Glutamatergic neuron (in vitro differentiated cells): ENCODE measurements around the gene GPR158. TPM values are rescaled to one million over a fixed set of nuclear protein-coding genes. Genes with fewer than 3 reads are reported as not detected.

ENCODE experiments used
- DNase-seq: peaks from one replicate; pipeline ENCODE4 v3.0.0; 2022
- H3K27ac Mint-ChIP-seq: one replicate; pipeline ENCODE4 v1.8.0; 2020; ENCODE audit warnings: mild to moderate bottlenecking, mixed read lengths, inconsistent platforms; ENCODE audit not compliant: unreplicated experiment
- H3K27me3 Mint-ChIP-seq: one replicate; pipeline ENCODE4 v1.8.0; 2020; ENCODE audit warnings: mild to moderate bottlenecking, moderate library complexity, mixed read lengths, inconsistent platforms; ENCODE audit not compliant: unreplicated experiment
- H3K36me3 Mint-ChIP-seq: one replicate; pipeline ENCODE4 v1.8.0; 2020; ENCODE audit warnings: mild to moderate bottlenecking, mixed read lengths, inconsistent platforms; ENCODE audit not compliant: unreplicated experiment
- H3K4me1 Mint-ChIP-seq: one replicate; pipeline ENCODE4 v1.8.0; 2020; ENCODE audit warnings: mild to moderate bottlenecking, low read depth, mixed read lengths, inconsistent platforms; ENCODE audit not compliant: unreplicated experiment
- H3K4me3 Mint-ChIP-seq: one replicate; pipeline ENCODE4 v1.8.0; 2020; ENCODE audit warnings: mild to moderate bottlenecking, mixed read lengths, inconsistent platforms; ENCODE audit not compliant: unreplicated experiment
- H3K9me3 Mint-ChIP-seq: one replicate; pipeline ENCODE4 v1.8.0; 2020; ENCODE audit warnings: mild to moderate bottlenecking, moderate library complexity, mixed read lengths, inconsistent platforms; ENCODE audit not compliant: unreplicated experiment
- CTCF ChIP-seq: fragments of 200-600 bp; sonication (generic); IDR thresholded peaks from one replicate; pipeline ENCODE4 v1.5.0; 2021; ENCODE audit not compliant: partially characterized antibody, unreplicated experiment
- total RNA-seq: library from RNA; stranded (reverse); fragmentation: NEBNext Ultra II Directional; extraction: Animal tissue kit (Norgen Biotek cat#: 25700); gene quantifications from one replicate; pipeline ENCODE4 v1.2.1, GENCODE V29; 2021; ENCODE audit not compliant: unreplicated experiment

The GPR158 gene
- total RNA-seq, 1 donor from 2014 or later, result 2.6 TPM

GRCh38 chr10:25334445-25334844 lies 159.6 kb downstream of the GPR158 start:
- no peaks in the 10 kb centered on the region for H3K27me3 Mint-ChIP-seq
- H3K27ac Mint-ChIP-seq, result no peak overlapping the region
- H3K36me3 Mint-ChIP-seq, result no peaks in the 10 kb centered on the region
- H3K4me3 Mint-ChIP-seq, result no peak overlapping the region
- no peak for TF ChIP-seq CTCF
- no peaks in the 10 kb centered on the region for H3K4me1 Mint-ChIP-seq
- H3K9me3 Mint-ChIP-seq, result no peaks in the 10 kb centered on the region
- DNase-seq, result no peak

- TF ChIP-seq CTCF, result no peak
- H3K9me3 Mint-ChIP-seq, result no peaks in the 10 kb centered on the region
- H3K4me1 Mint-ChIP-seq, result no peaks in the 10 kb centered on the region
- no peaks in the 10 kb centered on the region for H3K36me3 Mint-ChIP-seq
- no peak overlapping the region for H3K27ac Mint-ChIP-seq
- DNase-seq, result no peak
- H3K27me3 Mint-ChIP-seq, result no peaks in the 10 kb centered on the region
- H3K4me3 Mint-ChIP-seq, result no peak overlapping the region
These were observed 161.5 kb downstream of the GPR158 start for GRCh38 chr10:25336330-25336729.

- no peaks in the 10 kb centered on the region for H3K36me3 Mint-ChIP-seq
- no peak for TF ChIP-seq CTCF
- H3K27ac Mint-ChIP-seq, result no peak overlapping the region
- H3K27me3 Mint-ChIP-seq, result no peaks in the 10 kb centered on the region
- H3K4me1 Mint-ChIP-seq, result no peaks in the 10 kb centered on the region
- DNase-seq, result no peak
- no peak overlapping the region for H3K4me3 Mint-ChIP-seq
- H3K9me3 Mint-ChIP-seq, result no peaks in the 10 kb centered on the region
These were observed 163.5 kb downstream of the GPR158 start for GRCh38 chr10:25338271-25338670.

- no peaks in the 10 kb centered on the region for H3K4me1 Mint-ChIP-seq
- H3K9me3 Mint-ChIP-seq, result no peaks in the 10 kb centered on the region
- no peaks in the 10 kb centered on the region for H3K36me3 Mint-ChIP-seq
- no peak overlapping the region for H3K27ac Mint-ChIP-seq
- no peak for TF ChIP-seq CTCF
- no peak for DNase-seq
- no peaks in the 10 kb centered on the region for H3K27me3 Mint-ChIP-seq
- H3K4me3 Mint-ChIP-seq, result no peak overlapping the region
These were observed 165.2 kb downstream of the GPR158 start for GRCh38 chr10:25339966-25340365.

- no peak overlapping the region for H3K27ac Mint-ChIP-seq
- H3K4me1 Mint-ChIP-seq, result no peaks in the 10 kb centered on the region
- peaks cover 2% of the 10 kb centered on the region for H3K9me3 Mint-ChIP-seq
- peaks cover 2% of the 10 kb centered on the region for H3K27me3 Mint-ChIP-seq
- TF ChIP-seq CTCF, result no peak
- H3K4me3 Mint-ChIP-seq, result no peak overlapping the region
- DNase-seq, result no peak
- H3K36me3 Mint-ChIP-seq, result peaks cover 4% of the 10 kb centered on the region
These were observed 174.7 kb downstream of the GPR158 start for GRCh38 chr10:25349520-25349919.
